ENCODE results near the gene GBP1.
"Not testable (repeated sequence)": the region's sequence is repeated elsewhere in the genome, so short reads cannot be mapped to it uniquely, and the experiment has no call there.

Gene GBP1, protein sequence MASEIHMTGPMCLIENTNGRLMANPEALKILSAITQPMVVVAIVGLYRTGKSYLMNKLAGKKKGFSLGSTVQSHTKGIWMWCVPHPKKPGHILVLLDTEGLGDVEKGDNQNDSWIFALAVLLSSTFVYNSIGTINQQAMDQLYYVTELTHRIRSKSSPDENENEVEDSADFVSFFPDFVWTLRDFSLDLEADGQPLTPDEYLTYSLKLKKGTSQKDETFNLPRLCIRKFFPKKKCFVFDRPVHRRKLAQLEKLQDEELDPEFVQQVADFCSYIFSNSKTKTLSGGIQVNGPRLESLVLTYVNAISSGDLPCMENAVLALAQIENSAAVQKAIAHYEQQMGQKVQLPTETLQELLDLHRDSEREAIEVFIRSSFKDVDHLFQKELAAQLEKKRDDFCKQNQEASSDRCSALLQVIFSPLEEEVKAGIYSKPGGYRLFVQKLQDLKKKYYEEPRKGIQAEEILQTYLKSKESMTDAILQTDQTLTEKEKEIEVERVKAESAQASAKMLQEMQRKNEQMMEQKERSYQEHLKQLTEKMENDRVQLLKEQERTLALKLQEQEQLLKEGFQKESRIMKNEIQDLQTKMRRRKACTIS

DNA sequence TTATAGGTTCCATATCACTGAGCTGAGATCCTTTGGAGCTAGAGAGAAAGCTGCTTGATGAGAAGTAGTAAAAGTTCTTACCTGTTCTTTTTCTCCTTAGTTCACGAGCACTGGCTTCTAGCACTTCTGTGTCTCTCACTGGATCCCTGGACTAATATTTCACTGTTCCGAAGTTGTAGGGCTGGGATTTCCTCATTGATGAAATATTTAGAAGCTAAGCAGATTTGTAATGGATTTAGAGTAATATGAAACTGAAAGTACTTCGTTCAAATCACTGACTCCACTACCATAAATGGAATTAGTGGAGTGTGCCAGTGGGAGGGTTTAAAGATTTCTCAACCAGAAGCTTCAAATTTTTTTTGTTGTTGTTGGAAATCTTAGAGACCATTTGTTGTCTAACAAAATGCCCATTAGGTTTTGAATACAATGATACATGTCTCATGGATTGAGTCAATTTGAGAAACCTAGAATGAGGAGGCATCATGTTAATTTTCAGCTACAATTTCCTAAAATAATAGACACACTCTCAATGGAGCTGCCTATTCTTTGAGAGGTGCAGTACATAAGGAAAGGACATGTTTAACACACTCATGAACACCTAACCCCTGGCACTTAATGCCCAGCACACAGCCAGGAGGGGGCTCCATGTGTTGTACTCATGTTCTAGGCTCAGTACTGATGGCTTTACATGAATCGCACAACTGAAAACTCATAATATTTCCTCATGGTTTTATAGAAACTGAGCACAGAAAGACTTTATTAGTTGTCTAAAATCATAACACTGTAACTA, at the start of gene GBP1:
GBP1 (minus strand) TSS at position 130 of the 790 bp plus-strand sequence. CDS start 1,974 bp downstream, outside the sequence.
- DNase-seq = no peak

DNA sequence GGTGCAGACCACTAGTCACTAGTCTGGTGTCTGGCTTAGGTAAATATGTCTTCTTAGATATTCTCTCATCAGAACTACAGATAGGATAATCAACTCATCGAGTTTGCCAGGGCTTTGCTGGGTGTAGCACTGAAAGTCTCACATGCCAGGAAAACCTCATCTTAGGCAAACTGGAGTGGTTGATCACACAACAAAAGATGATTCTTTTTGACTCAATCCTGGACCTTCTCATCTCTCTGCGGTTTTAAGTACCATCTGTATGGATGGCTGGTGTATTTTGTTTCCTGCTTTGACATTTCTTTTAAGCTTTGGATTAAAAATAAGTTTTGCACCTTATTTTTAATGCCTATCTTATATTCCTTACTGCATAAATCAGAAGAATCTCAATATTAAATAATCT, 49.7 kb upstream of the GBP1 start:
- no peak for DNase-seq

DNA sequence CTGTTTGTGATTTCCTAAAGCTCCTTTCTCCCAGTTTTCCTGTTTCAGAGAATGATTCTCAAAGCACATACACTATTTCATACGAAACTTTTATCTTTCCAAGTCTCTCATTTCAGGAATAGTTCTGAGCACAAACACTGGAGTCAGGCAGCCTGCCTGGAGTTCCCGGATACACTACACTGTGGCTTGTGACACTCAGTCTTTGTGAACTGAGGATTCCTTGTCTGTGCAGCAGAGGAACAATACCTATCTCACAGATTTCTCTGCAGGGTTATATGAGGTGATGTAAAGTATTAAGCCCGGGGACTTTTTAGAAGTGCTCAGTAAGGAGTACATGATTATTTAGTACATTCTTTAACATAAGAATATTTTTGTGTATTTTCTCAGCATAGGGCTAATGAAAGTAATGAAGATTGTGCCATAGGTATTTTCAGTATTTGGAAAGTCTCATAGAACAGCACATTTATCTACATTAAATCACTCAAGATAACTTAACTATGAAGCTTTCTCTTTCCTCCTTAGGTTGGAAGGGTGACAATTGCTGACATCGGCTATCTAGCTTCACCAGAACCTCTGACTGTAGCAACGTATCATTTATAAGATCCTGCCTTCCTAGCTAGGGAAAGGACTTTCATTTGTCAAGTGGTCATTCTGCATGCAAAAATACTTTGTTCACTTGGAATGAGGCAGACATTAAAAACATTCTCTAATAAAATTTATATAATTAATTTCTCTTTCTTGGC, 48.0 kb upstream of the GBP1 start:
- no peak for DNase-seq

DNA sequence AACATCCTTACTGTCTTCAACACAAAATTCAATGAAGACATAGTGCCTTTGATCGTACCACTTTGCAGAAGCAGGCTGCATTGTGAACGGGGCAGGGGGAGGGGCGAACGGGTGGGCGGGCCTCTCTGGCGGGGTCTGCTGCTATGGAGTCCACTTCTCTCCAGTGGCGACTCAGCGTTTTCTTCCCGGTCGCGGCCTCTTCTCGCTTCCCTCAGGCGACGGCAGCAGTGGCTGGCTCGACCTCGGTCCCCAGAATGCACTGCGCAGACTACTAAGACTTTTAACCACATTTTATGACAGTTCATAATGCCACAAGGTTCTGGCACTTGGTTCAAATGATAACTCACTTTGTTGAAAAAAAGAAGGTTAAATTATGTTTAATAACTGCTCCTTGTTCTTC, 39.7 kb upstream of the GBP1 start:
- DNase-seq = no peak

DNA sequence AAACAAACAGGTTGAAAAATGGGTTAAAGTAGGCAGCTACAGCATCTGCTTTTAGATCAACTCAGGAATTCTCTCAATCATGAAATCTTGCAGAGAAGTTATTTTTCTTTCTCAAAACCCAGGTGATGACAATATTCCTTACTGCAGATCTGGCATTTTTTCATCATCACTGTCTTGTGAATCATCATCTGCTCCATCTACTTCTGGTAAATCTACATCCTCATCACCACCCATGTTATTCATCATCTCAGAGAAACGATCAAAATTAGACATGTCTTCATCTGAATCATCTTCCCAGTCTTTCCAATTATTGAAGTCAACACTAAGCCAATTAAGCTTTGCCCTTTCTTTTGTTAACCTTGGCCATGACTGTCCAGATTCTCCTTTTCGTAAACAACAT, 39.1 kb upstream of the GBP1 start:
- DNase-seq = no peak

DNA sequence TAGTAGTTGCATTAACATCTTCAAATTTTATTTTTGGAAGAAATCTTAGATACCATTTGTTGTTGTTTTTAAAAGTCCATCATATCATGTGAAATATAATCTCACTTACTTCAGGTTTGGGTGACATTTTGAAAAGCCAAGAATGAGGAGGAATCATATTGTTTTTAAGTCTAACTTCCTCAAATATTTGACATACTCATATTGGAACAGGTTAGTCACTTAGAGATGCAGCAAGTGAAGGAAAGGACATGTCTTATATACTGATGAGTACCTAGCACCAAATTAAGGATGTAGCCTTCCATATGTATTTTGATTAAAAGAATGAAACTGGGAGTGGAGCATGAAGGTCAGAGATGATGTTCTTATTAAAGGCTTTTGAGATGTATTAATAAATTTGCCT, 37.0 kb upstream of the GBP1 start:
- no peak for DNase-seq

DNA sequence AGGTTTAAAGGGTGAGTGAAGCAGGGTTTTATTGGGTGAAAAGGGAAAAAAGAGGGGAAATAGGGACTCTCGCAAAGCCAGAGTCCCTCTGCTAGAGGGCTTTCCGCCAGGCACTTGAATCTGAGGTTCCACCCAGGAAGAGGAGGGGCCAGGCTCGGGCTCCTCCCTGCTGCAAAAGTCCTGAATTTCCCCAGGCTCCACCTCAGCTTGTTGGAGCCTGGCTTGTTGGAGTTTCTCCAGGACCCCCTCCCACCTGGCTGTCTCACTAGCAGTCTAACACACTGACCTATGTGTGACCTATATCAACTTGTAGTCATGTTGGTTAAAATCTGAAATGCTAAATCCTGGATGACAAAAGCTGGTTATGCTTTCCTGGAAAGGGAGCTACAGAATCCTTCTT, 35.4 kb upstream of the GBP1 start:
- DNase-seq = no peak

DNA sequence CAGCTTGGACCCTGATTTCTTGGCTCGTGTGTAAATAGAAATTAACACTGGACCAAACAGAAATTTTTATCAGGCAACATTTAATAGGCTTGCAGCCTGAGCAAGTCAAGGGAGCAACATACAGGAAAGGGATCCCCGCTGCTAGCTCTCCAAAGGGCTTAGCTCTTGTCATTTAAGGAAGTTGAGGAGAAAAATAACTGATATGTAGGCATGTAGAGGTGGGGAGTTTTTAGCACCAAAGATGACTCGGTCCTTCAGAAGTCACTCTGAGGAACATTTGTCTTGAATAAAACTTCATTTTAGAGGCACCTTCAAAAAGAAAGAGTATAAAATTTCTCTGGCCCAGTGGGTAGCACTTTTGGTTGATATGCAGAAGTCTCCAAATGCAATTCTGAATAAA, 33.8 kb upstream of the GBP1 start:
- DNase-seq = no peak

DNA sequence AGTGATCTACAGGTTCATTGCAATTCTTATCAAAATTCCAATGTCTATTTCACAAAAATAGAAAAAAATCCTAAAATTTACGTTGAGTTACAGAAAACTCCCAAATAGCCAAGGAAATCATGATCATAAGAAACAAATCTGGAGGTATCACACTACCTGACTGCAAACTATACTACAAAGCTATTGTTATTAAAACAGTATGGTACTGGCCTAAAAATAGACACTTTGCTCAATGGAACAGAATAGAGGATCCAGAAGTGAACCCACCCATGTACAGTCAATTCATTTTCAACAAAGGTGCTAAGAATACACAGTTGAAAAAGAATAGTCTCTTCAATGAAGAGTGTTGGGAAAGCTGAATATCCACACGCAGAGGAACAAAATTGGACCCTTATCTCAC, 30.7 kb upstream of the GBP1 start:
- DNase-seq = no peak

DNA sequence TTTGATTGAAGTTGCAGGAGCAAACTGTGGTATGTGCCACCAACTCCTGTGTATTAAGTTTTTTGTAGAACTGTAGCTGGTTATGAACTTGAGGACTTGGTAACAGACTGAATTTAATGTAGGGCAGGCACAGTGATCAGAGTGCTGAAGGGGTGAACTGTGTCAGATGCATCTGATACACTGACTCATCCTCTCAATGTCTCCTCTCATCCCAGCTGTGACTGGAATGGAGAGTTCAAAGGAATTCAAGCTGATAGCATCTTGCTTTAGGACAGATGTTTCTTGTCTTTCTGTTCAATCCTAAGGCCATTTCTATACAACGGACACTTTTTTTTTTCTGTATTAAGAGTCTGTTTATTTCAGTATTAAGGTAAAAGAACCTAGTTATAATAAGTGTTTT, 25.0 kb upstream of the GBP1 start:
- DNase-seq = no peak

DNA sequence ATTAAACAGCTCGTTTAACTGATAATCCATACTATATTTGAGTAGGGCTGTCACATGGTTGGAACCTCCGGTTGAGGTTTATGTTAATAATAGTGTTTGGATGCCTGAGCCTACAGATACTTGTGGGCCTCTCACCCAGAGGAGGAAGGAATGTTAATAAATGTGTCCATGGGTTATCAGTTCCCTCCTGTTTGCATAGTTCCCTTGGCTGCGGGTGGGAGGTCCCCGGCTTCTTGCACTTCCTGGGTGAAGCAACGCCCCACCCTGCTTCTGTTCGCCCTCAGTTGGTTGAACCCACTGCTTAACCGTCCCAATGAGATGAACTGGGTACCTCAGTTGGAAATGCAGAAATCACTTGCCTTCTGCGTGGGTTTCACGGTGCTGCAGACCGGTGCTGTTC, 23.6 kb upstream of the GBP1 start:
- no peak for DNase-seq

DNA sequence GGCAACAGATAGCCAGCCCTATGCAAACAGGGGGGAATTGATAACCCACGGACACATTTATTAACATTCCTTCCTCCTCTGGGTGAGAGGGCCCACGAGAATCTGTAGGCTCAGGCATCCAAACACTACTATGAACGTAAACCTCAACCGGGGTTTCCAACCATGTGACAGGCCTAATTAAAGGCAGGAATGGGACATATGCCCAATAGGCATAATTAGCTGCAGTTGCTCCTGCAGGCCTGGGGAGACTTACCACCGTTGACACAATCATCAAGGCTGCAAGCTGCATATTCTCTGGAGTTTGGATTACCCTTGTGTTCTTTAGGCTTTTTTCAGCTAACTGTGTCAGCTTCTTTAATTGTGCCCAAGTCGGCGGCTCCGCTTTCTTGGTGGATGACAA, 22.2 kb upstream of the GBP1 start:
- DNase-seq = no peak

DNA sequence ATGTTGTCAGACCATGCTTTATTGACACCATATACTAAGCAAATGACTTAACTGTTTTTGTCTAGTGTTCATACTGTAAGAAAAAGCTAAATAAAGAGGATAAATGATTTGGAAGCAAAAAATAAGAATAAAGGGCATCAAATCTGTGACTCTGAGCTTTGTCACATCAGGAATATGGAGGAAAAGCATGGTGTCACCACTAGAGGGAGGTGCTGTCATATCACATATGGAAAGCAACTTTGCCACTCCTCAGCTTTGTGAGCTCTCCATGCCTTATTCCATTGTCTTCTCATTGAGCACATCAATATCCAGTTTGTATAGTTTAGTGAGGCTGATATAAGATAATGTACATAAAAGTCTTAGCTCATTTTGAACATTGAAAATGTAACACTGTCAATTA, 20.8 kb upstream of the GBP1 start:
- no peak for DNase-seq

DNA sequence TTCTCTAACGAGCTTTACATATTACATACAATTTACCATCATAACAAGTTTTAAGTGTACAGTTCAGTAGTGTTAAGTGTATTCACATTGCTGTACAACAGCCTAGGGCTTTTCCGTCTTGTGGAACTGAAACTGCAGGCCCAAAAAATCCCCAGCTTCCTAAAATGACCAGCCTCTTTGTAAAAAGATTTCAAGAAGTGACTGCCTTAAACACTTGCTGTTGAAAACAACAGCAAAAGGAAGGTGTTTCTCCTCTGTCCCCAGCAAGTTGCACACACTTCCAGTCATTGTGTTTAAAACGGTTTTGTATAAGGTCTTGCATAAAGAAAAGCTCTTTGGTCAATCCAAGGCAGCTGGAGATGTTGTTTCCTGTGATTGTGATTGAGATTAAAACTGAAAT, 16.0 kb upstream of the GBP1 start:
- no peak for DNase-seq

DNA sequence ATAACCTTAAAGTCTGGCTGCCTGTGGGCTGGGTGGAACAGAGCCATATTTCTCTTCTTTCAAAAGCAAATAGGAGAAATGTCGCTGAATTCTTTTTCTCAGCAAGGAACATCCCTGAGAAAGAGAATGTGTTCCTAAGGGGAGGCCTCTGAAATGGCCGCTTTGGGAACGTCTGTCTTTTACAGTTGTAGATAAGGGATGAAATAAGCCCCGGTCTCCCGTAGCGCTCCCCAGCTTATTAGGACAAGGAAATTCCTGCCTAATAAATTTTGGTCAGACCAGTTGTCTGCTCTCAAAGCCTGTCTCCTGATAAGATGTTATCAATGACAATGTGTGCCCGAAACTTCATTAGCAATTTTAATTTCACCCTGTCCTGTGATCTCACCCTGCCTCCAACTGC, 15.1 kb upstream of the GBP1 start:
- DNase-seq = not testable (repeated sequence)

DNA sequence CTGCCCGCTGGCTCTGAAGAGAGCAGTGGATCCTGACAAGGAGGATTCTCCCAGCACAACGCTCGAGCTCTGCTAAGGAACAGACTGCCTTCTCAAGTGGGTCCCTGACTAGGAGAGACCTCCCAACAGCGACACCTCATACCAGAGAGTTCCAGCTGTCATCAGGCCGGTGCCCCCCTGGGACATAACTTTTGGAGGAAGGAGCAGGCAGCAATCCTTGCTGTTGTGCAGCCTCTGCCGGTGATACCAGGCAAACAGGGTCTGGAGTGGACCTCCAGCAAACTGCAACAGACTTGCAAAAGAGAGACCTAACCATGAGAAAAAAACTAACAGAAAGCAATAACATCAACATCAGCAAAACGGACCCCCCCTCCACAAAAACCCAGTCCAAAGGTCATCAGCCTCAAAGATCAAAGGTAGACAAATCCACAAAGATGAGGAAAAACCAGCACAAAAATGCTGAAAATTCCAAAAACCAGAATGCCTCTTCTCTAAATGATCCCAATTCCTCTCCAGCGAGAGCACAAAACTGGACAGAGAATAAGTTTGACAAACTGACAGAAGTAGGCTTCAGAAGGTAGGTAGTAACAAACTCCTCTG, 7.6 kb upstream of the GBP1 start:
- not testable (repeated sequence) for DNase-seq

DNA sequence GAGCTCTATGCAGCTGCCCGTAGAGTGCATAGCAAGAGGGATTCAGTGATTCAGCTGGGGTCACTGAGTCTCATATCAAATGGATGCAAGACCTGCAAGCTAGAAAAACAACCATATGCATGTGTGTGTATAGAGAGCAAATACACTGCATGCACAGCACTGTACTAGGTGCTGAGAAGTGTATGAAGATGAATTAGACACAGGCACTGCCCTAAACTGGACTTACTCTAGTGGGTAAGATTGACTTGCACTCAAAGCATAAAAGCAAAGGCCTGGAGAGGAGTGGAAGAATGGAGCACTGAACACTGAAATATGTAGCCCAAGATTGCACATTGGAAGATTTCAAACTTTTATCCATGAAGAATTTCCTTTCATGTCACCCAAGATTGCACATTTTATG, 5.5 kb upstream of the GBP1 start:
- no peak for DNase-seq

DNA sequence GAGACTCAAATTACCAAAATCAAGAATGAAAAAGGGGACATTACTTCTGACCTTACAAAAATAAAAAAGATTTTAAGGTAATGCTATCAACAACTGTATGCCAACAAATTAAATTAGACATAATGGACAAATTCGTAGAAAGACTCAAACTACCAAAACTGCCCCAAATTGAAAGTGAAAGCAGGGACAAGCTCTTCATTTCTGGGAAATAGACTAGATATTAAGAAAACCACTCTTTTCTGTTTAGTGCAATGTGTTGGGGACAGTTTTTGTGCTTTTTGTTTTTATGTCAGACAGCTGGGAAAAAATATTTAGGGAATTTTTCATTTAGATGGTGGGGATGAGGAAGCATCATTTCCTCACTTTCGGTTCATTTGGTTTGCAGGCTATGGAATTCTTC, 4.9 kb upstream of the GBP1 start:
- no peak for DNase-seq

DNA sequence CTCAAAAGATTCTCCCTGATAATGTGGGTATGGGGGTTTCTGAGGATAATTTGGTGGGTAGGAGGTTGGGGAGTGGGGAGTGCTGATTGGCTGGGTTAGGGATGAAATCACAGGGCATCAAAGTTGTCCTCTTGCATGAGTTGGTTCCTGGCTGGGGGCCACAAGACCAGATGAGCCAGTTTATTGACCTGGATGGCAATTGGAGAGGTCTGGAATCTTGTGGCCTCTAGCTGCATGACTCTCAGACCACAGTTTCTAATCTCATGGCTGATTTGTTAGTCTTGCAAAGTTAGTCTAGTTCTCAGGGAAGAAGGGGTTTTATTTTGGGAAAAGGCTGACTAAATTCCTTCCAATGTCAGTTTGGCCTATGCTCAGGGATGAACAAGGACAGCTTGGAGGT, 3.3 kb upstream of the GBP1 start:
- no peak for DNase-seq

DNA sequence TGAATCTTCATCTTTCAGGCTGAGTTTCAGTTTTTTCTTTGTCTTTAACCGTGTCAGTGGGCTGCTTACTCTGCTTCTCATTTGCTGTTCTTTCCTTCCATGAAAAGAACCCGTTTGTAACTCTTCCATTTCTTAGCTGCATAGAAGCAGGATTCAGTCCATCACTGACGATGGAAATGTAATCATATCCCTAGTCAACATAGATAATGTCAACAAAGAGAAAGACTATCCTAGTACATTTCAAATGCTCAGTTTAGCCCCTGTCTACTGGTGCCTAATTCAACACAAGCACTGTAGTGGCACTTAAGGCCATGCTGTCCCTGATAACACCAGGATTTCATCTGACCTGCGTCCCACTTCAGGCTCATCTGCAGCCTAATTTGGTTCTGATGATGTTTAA, 376 bp downstream of the GBP1 start:
- DNase-seq = no peak

DNA sequence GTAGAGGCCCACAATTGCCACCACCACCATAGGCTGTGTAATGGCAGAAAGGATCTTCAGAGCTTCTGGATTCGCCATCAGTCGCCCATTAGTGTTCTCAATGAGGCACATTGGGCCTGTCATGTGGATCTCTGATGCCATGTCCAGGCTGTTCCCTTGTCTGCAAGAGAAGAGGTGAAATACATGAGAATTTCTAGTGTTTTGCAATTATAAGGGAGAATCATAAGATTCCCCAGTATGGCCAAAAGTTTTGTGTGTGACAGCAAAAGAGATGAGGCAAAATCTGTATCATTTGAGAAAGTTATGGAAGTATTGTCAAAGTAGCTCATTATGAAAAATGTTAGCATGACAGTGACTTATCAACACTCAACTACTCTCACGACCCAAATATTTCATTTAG, 1.9 kb downstream of the GBP1 start:
- no peak for DNase-seq

DNA sequence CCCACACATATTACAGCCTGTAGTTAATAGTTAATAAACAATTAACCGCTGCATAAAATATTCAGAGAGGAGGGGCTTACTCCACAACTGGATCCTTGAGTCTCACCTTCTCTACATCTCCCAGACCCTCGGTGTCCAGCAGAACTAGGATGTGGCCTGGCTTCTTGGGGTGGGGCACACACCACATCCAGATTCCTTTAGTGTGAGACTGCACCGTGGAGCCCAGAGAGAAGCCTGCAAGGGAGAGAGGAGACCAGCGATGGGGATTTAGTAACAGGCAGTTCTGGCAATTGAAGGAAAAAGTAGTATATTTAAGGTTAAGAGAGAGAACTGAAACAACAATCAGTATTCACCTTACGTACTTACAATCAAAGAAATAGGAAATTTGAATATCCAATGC, 4.9 kb downstream of the GBP1 start:
- no peak for DNase-seq

DNA sequence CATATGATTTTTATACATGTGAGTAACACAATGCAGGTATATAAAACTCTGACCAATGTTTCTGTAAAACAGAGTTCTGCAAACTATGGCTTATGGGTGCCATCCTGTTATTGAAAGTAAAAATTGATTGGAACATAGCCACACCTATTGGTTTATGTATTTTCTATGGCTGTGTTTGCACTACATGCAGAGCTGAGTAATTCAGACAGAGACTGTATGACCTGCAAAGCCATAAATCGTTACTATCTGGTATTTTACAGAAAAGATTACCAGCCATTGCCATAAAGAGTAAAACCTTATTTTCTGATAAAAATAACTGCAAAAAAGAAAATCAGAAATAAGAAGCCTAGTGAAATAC, 13.1 kb downstream of the GBP1 start:
- no peak for DNase-seq

Data from NCI-H2171 (cell line).